Esophagus muscularis mucosa (tissue), 4 donors: Measurements from ENCODE around the gene TSPAN15.

Experiments used
- EP300 ChIP-seq: sonication (generic); formaldehyde crosslinking; IDR thresholded peaks from one replicate; pipeline ENCODE4 v1.6.1; 2017; ENCODE audit warnings: antibody characterized with exemption
- POLR2A ChIP-seq: fragments of 450-650 bp; IDR thresholded peaks from one replicate; pipeline ENCODE4 v1.6.1; 2017; ENCODE audit warnings: antibody characterized with exemption, moderate library complexity, mild to moderate bottlenecking, low read depth
- POLR2AphosphoS5 ChIP-seq, 2 donors: sonication (generic); formaldehyde crosslinking; IDR thresholded peaks; one replicate each; pipeline ENCODE4 v1.6.1; 2017; ENCODE audit warnings: antibody characterized with exemption in 2 of 2
- TF ChIP-seq, protein P1 (sequence below), 3 experiments: fragments of 200-600 bp in 2 of 3; fragments of 450-650 bp in 1 of 3; sonication (generic) in 2 of 3; IDR thresholded peaks; one replicate each; pipeline ENCODE4 v1.5.1; 2017 to 2019; ENCODE audit warnings: antibody characterized with exemption in 3 of 3, mild to moderate bottlenecking in 2 of 3, moderate library complexity in 1 of 3

DNA sequence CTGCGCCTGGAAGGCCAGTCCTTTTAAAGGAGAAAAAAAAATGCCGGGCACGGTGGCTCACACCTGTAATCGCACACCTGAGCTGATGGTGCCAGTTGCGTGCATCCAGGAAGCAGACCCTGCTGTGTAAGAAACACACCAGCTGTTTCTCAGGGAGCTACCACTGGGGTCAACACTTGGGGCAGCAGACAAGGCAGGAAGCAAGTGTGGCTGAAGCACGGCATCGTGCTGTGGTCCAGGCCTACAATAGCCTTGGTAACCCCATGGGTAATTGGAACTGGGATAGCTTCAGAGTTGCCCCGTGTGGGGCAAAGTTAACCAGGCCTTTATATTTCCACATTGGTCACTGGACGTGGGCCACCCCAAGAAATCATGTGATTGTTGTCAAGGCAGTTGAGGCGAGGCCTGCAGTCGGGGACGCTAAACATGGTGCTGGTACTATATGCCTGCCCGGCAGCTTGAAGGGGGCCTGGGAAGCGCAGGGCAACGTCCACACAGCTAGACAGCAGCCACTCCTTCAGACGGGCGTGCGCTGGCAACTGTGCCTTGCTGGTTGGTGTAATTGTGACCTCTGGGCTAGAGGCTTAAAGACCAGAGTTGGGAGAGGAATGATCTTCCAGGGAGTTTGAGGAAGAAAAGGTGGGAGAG lies 32.0 kb upstream of the TSPAN15 start:
- TF ChIP-seq, protein P1, sequence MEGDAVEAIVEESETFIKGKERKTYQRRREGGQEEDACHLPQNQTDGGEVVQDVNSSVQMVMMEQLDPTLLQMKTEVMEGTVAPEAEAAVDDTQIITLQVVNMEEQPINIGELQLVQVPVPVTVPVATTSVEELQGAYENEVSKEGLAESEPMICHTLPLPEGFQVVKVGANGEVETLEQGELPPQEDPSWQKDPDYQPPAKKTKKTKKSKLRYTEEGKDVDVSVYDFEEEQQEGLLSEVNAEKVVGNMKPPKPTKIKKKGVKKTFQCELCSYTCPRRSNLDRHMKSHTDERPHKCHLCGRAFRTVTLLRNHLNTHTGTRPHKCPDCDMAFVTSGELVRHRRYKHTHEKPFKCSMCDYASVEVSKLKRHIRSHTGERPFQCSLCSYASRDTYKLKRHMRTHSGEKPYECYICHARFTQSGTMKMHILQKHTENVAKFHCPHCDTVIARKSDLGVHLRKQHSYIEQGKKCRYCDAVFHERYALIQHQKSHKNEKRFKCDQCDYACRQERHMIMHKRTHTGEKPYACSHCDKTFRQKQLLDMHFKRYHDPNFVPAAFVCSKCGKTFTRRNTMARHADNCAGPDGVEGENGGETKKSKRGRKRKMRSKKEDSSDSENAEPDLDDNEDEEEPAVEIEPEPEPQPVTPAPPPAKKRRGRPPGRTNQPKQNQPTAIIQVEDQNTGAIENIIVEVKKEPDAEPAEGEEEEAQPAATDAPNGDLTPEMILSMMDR (IDR thresholded peaks at IDR 0.05), result no peak
- TF ChIP-seq EP300 (no peak), POLR2AphosphoS5 (IDR thresholded peaks at IDR 0.05) (no peak), POLR2A (no peak)
